HG03558 (cell line): ENCODE measurements around the gene PTP4A1.
"Not testable (repeated sequence)": the region's sequence is repeated elsewhere in the genome, so short reads cannot be mapped to it uniquely, and the experiment has no call there.

Source experiments
- ATAC-seq: cut with Tn5 transposase; IDR thresholded peaks from one replicate; pipeline ENCODE4 v1.9.1; 2021; ENCODE audit warnings: moderate number of reproducible peaks; ENCODE audit not compliant: unreplicated experiment; ENCODE audit errors: extremely low read depth

PTP4A1 gene

DNA sequence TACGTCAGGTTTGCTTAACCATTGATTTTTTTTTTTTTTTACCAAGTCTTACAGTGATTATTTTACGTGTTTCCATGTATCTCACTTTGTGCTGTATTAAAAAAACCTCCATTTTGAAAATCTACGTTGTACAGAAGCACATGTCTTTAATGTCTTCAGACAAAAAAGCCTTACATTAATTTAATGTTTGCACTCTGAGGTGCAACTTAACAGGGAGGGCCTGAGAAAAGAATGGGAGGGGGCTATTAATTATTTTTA, 8.4 kb downstream of the PTP4A1 start:
- ATAC-seq, result no peak

DNA sequence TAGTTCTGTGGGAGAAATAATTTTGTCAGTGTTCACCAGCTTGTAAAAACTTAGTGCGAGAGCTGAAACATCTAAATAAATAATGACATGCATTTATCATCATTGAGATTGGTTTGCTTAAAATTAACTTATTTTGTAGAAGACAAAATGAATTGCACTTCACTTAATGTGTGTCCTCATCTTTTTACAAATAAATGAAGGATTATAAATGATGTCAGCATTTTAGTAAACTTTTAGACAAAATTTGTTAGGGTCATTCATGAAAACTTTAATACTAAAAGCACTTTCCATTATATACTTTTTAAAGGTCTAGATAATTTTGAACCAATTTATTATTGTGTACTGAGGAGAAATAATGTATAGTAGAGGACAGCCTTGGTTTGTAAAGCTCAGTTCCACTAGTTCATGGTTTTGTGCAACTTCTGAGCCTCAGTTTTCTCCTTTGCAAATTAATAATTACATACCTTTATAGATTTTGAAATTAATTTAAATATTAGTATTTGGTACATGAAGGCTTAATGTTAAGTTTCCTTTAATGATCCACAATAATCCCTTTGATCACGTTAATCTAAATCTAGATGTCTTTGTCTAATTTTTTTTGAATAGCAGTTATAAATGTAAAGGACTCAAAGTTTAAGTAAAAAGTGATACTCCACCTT, 9.2 kb downstream of the PTP4A1 start:
- ATAC-seq, result no peak

DNA sequence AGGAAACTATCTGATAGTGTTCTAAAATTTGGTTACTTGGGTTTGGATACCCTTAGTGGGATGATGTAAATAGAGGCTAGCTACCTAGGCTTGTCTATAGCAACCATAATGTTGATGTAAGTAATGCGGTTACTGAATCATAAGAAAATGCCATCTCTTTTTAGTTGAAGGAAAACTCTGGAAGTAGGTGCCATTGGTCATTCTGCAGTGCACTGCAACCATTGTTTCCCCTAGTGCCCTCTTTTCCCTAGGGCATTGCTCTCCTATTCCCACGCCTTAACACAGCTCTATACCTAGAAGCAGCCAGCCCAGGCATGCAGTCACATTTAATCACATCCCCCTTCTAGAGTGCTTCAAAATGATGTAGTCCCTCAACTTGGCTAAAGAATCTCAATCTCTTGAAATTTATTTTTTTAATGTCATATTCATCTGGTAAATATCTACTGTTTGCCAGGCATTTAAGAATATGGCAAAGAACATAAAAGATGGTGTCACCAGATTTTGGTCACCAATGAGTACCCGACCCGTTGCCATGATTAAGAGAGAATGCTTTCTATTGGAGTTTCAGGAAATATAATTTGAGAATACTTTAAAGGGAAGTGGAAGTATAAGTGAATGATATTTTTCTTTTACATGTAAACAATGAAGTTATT, 10.4 kb downstream of the PTP4A1 start:
- no peak for ATAC-seq

DNA sequence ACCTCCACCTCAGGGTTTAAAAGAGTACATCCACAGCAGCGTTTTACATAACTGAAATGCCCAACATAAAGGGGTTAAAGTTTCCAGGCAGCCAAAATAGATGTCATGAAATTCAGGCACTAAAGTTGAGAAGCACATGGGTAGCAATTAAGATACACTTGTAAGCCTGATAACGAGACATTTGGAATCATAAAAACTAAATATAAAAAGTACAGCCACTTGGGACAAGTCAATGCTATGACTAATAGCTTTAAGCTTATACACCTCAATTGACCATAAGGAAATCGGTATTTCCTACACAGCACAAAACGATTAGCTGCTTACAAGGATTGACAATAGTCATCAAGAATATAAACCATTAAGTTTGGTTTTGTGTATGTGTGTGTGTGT, 11.8 kb downstream of the PTP4A1 start:
- ATAC-seq, result no peak

DNA sequence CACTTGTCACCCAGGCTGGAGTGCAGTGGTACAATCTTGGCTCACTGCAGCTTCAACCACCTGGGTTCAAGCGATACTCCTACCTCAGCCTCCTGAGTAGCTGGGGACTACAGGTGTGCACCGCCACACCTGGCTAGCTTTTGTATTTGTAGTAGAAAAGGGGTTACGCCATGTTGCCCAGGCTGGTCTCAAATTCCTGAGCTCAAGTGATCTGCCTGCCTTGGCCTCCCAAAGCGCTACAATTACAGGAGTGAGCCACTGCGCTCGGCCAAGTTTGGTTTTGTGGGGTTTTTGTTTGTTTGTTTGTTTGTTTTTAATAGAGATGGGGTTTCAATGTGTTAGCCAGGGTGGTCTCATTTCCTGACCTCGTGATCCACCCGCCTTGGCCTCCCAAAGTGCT, 12.3 kb downstream of the PTP4A1 start:
- no peak for ATAC-seq

DNA sequence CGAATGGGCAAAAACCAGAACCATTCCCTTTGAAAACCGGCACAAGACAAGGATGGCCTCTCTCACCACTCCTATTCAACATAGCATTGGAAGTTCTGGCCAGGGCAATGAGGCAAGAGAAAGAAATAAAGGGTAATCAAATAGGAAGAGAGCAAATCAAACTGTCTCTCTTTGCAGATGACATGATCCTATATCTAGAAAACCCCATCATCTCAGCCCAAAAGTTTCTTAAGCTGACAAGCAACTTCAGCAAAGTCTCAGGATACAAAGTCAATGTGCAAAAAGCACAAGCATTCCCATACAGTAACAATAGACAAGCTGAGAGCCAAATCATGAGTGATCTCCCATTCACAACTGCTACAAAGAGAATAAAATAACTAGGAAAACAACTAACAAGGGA, 13.4 kb downstream of the PTP4A1 start:
- not testable (repeated sequence) for ATAC-seq

DNA sequence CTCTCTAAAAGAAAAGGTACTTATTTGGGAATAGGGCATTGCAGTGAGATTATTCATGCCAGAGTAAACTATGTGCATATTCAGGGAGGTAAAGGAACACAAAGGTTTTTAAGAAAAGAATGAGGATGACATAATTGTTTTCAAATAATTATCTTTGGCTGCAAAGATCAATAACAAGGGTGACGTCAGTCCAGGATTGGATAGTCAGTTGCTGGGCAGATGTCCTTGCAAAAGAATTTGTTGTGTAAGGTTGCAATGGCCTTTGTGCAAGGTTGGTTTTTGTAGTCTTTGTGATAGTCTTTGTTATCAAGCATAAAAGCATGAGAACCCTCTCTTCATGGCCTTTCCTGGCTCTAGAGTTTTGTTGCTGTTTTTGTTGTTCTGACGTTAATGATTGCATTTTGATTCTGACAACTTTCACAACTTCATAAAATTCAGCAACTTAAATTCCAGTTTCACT, 17.7 kb downstream of the PTP4A1 start:
- no peak for ATAC-seq

DNA sequence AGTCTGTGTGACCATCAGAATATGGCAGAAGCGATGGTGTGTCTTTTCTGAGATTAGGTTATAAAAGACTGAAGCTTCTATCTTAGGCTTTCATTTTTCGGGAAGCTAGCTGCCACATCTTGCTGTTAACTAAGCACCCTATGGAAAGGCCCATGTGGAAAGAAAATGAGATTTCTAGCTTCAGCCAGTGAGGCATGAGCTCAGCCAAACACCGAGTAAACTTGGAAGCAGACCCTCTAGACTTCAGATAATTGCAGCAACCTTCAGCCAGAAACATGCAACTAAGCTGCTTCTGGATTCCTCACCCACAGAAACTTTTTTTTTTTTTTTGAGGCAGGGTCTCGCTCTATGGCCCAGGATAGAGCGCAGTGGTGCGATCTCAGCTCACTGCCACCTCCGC, 20.6 kb downstream of the PTP4A1 start:
- no peak for ATAC-seq

DNA sequence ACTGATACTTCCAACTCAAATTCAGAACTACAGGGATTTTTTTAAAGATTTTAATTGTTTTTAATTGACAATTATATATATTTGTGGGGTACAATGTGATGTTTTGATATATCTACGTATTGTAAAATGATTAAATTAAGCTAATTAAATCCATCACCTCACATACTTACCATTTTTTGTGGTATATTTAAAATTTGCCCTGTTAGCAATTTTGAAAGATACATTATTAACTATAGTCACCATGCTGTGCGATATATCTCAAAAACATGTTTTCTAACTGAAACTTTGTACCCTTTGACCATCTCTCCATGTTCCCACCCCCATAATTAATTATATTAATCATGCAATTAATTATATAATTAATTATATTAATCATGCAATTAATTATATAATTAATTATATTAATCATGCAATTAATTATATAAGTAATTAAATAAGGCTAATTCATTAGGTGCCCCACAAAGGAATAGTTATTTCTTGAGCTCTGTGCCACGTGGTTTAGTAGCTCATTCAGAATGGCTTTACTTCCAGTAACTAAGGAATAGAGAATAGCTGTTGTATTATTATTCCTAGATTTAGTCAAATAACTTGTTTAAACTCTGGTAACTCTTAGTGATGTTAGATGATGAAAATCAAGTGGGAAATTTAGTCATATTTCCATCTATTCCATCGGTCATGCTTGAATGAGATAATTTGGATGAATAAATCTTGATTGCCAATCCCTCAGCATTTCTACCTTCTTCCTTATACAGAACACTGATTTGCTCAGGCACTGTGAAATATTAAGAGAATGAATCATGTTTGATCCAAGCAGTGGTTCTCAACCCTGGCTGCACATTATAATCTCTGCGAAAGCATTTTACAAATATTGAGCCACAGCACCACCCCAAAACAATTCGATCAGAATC, 25.1 kb downstream of the PTP4A1 start:
- ATAC-seq, result no peak

DNA sequence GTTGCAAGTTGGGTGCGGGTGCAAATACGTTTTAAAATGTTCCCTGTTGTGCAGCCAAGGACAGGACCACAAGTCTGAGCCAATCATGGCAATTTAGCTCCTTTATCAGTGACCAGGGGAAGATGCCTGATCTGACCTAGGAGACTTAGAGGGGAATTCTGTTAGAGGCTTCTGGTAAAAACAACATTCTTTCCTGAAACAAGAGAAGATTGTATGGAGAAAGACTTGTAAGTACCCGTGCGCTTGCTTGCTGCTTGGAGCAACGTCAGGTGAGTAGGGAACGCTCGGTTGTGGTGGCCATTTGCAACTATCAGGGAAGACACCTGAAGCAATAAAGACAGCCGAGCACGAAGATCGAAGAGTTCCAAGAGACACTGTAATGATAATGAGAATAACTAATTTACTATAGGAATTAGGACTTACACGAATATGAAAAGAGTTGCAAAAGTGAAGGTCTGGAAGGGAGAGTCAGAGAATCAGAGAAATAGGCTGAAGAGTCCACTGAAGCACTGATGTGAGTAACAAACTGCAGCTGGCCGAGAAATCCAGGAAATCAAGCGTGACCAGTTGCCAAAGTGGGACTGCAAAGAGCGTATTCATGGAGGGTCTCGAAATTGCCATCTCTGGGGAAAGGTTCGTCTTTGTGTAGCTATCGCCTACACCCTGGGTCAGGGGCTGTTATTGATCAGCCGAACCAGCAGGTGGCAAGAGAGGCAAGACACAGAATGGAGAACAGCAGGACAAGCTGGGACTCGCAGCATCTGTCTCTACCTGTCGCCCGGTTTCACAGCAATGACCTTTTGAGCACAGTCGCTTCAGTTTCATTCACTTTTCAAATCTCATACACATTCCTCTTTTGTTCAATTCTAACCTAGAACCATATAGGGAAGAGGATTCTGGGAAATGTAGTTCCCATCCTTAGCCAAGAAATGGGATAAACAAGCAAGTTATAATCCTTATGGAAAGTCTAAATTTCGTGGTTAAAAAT, 26.1 kb downstream of the PTP4A1 start:
- peak; percentile 99 for ATAC-seq

DNA sequence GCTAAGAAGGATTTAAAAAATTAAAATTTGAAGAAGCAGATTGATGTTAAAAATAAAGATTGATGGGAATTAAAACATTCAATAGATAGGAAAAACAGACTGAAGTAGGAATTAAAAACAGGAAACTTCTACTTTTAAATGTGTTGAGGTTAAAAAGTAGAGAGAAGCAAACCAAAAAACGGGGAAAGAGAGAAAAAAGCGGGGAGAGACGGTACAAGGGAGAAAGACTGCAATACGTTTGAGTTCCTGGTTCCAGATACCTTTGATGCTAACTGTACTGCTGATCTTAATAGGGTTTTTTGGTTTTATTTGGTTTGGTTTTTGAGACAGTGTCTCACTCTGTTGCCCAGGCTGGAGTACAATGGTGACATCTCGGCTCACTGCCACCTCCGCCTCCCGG, 27.0 kb downstream of the PTP4A1 start:
- ATAC-seq, result no peak

DNA sequence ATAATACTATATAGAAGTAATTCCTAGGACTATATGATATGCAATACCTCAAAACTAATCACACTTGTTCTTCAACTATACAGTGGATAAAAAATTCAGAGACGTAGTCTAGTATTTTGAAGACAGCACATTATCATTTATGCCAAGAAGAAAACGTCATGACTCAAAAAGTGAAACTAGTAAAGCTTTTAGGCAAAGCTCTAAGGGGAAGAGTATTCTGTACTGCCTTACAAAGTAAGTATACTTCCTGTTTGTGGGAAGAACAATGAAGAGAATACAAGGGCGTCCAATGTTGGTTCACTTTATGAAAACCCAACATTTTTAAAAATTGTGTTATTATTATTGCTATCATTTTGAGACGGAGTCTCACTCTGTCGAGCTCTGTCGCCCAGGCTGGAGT, 27.9 kb downstream of the PTP4A1 start:
- ATAC-seq, result no peak

DNA sequence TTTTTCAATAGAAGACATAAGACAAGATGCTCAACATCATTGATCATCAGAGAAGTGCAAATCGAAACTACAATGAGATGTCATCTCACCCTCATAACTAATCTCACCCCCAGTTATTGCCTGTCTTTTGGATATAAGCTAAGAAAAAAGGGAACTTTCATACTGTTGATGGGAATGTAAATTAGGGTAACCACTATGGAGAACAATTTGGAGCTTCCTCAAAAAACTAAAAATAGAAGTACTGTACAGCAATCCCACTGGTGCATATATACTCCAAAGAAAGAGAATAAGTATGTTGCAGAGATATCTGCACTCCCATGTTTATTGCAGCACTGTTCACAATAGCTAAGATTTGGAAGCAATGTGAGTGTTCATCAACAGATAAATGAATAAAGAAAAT, 37.0 kb downstream of the PTP4A1 start:
- ATAC-seq, result no peak

DNA sequence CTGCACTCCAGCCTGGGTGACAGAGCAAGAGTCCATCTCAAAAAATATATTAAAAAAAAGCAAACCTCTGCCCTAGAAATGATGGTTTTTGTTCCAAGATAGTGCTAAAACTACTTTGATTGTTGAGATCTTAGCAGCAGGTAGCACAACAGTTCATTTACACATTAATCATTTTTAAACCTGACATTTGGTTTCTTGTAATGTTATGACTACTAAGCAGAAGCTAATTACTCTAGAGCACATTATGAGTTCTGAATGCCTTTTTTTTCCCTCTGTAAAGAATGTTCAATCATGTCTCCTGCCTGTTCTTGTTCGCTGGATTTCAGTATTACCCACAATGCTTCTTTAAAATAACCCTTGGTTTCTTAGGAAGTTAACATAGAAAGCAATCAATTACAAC, 38.7 kb downstream of the PTP4A1 start:
- ATAC-seq, result no peak

DNA sequence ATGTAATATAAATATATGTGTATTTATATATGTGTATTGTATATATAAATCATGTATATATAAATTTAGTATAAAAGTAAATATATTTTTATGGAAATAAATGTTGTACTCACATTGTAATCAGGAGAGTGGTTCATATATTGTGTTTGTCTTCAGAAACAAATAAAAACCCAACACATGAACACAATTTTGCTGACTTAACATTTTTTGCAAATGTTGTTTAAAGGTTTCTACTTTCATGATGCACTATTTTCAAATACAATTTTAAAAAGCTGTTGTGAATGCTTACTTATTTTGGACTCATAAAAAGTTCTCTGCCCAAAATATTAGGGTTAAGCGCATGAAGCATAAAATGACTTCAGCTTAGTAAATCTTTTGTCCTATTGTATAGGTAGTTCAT, 39.3 kb downstream of the PTP4A1 start:
- no peak for ATAC-seq

DNA sequence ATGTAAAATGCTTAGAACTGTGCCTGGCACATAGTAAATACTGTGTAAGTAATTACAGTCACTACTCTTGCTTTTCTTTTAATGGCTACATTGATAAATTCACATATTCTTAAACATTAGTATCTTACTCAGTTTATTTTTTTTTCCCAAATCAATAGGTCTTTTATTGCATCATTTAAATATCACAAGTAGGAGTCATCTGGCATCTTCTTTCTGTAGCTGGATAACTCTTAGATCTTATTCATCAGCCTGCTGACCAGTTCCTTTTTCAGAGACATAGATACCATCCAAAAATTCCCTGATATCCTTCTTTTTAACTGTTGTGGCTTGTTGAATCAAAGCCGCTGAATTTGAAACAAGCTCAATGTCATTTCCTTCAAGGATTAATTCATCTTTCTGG, 43.3 kb downstream of the PTP4A1 start:
- ATAC-seq, result no peak
